Measurements from ENCODE around the gene ARFIP1.
A peak's percentile ranks its signal among the peaks of the same experiment; 100 is the strongest.
"Not testable (repeated sequence)": the region's sequence is repeated elsewhere in the genome, so short reads cannot be mapped to it uniquely, and the experiment has no call there.

ARFIP1 gene

GRCh38 chr4:152779513-152780266, at the start of gene ARFIP1, which contains the start of gene TIGD4:
TSS of gene ARFIP1 (plus strand) at chr4:152779954. CDS start at chr4:152829634, 49,680 bp downstream.
TSS of gene TIGD4 (minus strand) at chr4:152779730. CDS start at chr4:152771004, 8,726 bp downstream.
- peak; percentile 96 for DNase-seq

- DNase-seq: no peak
These were observed 47.8 kb upstream of the ARFIP1 start for GRCh38 chr4:152731997-152732396.

- DNase-seq: no peak
These were observed 45.6 kb upstream of the ARFIP1 start for GRCh38 chr4:152734015-152734698.

GRCh38 chr4:152734699-152735050, 45.1 kb upstream of the ARFIP1 start:
- no peak for DNase-seq

GRCh38 chr4:152735396-152735859, 44.3 kb upstream of the ARFIP1 start:
- DNase-seq: peak; percentile 23

- DNase-seq: no peak
These were observed 43.8 kb upstream of the ARFIP1 start for GRCh38 chr4:152735906-152736305.

GRCh38 chr4:152738827-152739226, 40.9 kb upstream of the ARFIP1 start:
- DNase-seq: no peak

GRCh38 chr4:152747444-152747843, 32.3 kb upstream of the ARFIP1 start:
- no peak for DNase-seq

- no peak for DNase-seq
These were observed 31.1 kb upstream of the ARFIP1 start for GRCh38 chr4:152748619-152749018.

GRCh38 chr4:152763796-152764195, 16.0 kb upstream of the ARFIP1 start:
- DNase-seq: no peak

- DNase-seq: not testable (repeated sequence)
These were observed 14.6 kb upstream of the ARFIP1 start for GRCh38 chr4:152765069-152765737.

GRCh38 chr4:152771741-152772533, 7.8 kb upstream of the ARFIP1 start:
- DNase-seq: no peak

GRCh38 chr4:152773339-152773738, 6.4 kb upstream of the ARFIP1 start:
- no peak for DNase-seq

GRCh38 chr4:152773953-152774352, 5.8 kb upstream of the ARFIP1 start:
- DNase-seq: no peak

GRCh38 chr4:152776352-152776751, 3.4 kb upstream of the ARFIP1 start:
- no peak for DNase-seq

GRCh38 chr4:152777488-152777887, 2.3 kb upstream of the ARFIP1 start:
- no peak for DNase-seq

- DNase-seq: peak; percentile 47
These were observed 870 bp upstream of the ARFIP1 start for GRCh38 chr4:152778656-152779512.

GRCh38 chr4:152780267-152780778, 569 bp downstream of the ARFIP1 start:
- peak; percentile 40 for DNase-seq

GRCh38 chr4:152784490-152785350, 5.0 kb downstream of the ARFIP1 start:
- peak; percentile 90 for DNase-seq

Data from NCI-H82 (cell line).